HG03342 (cell line): Measurements from ENCODE around the gene RRP12.
"Not testable (repeated sequence)": the region's sequence is repeated elsewhere in the genome, so short reads cannot be mapped to it uniquely, and the experiment has no call there.

Experiments
- ATAC-seq: cut with Tn5 transposase; IDR thresholded peaks from one replicate; pipeline ENCODE4 v1.9.1; 2021; ENCODE audit warnings: mild to moderate bottlenecking, moderate library complexity; ENCODE audit not compliant: unreplicated experiment

Gene RRP12

DNA sequence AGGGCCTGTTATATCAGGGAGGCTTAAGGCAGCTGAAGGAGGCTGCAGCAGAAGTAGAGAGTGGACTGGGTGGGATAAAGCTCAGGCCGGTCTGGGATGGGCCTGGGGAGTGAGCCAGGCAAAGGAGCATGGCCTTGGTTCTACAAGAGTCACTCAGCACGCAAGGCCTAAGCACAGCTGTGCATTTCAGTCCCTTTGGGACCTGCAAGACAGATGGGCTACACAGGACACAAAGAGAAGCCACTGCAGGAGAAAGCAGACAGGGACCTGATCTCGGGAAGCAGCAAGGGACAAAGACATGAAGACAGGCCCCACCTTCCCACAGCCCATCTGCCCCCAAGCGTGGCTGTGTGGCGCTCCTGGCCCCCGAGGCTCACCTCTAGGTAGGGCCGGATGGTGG is 29.4 kb downstream of the RRP12 start:
- ATAC-seq: no peak

DNA sequence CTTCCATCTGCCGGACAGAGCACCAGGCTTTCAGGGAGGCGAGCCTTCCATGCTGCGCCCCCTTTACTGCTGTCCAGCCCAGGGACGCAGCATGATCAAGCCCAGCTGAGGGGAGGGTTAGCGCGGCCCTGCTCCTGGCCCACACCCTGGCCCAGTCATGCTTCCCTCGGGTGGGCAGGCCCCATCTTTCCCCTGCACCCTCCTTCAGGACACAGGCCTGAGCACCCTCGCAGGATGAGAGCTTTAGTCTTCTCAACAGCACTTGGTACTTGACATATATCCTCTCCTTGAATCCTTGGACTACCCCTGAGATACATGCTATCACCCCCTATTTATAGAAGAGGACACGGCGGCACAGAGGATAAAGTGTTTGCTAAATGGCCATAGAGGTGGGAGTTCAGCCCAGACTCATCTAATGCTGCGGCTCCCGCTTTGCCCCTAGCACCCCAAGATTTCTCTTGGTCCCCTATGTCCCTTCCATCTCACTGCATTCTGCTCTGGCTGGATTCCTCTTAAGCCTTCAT is 34.0 kb downstream of the RRP12 start:
- ATAC-seq: no peak

DNA sequence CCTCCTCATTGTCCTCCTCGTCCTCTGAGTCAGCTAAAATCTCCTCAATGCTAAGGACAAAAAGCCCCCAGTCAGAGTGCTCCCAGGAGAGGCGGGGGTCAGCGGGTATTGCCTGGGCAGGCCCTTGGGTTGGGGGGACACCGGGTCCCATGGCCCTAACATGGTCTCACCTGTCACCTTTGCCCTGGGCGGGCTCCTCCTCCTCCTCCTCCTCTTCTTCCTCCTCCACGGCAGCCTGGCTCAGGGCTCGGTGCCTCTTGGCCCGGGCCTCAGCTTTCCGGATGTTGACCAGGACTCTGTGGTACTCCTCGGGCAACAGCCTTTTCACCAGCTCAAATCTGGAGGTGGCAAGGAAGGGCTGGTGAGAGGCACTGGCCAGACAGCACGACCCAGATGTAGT is 34.6 kb downstream of the RRP12 start:
- ATAC-seq: no peak

DNA sequence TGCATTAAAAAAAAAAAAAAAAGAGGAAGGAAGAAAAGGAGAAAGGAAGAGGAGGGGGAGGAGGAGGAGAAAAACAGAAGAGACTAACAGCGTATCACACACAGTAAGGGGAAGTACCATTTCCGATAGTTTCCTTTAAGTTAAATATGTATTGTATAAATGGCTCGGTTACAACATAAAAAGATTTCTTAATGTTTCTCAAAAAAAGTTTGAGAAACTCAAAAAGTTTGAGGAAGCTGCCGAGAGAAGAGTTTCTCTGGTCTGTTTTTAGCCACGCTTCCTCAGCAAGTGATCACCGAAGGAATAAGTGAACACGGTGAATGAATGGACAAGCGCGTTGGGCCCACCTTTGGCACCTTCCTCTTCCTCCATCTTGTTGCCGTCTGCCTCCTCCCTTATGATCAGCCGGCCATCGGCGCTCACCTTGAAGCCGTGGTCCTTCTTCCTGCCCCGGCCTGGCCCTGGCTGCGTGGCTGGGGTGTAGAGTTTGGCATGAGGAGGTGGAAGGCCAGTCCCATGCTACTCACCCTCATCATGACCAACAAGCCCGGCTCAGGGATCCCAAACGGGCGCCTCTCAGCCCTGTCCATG is 35.3 kb downstream of the RRP12 start:
- no peak for ATAC-seq

DNA sequence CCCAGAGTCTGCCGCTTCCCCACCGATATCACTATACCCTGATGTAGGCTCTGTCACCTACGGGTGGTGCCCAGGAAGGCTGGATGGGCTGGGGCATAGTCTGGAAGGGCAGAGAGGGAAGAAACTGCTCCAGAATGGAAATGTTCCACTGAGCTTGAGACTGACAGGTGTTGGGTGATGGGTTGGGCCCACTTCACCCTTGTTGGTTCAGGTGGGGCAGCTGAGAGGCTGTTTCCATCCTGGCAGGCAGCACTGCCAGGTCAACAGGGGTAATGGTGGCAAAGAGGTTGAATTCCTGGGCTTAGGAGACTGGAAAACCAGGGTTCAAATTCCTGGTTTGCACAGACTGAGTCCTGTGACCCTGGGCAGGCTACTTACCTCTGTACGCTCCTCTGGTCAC is 38.1 kb downstream of the RRP12 start:
- no peak for ATAC-seq

DNA sequence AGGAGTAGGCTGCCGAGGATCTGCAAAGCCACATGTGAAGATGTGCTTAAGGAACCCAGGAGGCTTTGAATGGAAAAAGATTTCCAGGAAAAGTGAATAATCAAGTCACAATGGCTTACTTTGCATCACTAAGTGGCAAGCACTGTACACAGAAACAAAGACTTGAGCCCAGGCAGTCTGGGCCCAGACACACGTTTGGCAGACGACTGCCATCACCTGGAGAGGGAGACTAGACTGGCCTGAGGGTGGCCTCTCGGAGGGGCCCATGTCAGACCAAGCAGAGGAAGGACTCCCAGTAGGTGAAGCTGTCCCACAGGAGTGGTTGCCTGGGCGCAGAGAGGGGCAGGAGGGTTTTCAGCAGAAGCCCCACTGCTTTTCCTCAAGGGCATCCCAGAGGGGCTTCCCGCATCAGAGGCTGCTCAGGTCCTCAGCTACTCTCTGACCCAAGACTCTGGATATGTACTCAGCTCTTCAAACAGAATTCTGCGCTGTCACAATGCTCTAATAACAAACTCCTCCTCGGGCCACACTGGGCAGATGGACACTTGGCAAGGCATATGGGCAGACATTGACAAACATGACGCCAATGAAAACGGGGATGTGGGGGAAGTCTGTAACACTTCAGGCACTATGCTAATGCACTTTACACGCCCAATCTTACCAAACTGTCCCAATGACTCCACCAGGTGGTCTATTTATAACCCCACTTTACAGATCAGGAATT is 38.7 kb downstream of the RRP12 start:
- ATAC-seq: no peak

DNA sequence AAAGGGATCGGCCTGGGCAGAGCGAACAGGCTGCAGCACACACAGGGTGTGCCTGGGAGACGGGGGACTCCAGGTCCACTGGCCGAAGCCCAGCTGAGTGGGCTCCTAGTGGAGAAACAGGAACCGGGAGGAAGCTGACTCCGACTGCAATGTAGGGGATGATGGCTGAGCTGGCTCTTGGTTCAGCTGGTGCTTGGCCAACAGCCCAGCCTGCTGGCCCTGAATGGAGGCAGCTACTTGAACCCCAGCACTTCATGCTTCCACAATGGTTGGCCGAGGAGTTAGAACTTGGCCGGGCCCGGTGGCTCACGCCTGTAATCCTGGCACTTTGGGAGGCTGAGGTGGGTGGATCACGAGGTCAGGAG is 39.6 kb downstream of the RRP12 start:
- no peak for ATAC-seq

DNA sequence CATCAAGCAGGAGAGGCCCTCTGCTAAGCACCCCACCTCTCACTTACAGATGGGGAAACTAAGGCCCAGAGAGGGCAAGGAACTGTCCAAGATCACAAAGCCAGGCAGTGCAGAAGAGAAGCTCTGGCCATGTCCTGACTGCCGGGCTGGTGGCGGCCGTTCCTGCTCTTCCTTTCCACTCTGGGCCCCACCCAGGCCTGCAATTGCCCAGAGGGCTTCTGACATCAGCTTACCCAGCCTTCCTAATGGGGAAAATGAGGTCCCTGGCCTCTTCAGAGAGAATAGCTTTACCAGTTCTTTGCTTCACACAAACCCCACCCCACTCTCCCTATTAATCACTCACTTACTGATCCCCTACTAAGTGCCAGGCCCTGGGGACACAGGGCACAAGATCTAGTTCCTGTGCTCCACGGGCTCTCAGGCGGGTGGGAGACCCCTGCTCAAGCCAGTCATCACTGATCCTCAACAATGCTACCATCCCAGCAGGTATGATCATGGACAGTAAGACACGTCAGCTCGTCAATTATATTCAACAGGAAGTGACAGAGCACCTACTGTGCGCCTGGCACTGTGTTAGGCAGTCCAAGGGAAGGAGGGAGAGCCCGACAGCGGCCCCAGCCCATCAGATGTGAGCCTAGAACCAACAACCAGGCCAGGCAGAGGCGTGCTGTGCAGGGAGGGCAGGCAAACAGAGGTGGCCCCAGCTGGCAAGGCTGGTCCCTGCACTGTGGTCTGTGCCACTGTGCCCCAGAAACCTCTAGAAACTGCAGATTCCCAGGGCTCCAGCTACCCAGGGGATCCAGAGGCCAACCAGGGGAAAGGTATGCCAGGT is 40.2 kb downstream of the RRP12 start:
- no peak for ATAC-seq

DNA sequence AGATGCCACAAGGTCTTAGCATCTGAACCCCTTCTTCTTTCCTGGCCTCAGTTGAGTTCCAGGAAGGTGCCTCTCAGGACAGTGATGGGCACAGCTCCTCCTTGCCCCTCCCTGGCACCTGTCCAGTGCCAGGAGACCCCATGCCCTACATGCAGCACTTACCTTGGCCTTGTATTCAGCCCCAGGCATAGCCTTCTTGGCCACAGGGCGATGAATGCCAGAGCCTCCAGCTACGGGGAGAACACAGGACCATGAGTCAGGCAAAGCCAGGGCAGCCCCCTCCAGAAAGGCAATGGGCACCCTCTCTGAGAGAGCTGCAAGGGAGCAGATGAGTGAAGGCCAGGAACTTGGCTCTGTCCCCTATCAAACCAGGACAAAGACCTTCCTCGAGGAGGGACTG is 42.4 kb downstream of the RRP12 start:
- ATAC-seq: no peak

DNA sequence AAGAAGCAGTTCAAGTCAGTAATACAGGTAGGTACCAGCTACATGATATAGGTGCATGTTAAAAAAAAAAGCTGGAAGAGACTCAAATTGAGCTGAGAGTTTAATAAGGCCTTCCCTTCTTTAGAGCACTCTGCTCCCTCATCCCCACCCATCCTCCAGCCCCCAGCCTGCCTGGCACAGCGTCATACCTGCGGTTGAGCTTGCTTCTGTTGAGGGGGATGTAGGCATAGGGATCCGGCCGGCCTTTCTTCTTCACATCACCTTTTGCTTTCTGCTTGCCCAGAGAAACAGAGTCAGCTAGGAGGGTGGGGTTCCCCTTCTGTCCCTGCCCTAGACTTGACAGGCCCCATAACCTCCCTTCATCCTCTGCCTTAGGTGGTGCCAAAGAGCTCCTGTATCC is 42.8 kb downstream of the RRP12 start:
- no peak for ATAC-seq

DNA sequence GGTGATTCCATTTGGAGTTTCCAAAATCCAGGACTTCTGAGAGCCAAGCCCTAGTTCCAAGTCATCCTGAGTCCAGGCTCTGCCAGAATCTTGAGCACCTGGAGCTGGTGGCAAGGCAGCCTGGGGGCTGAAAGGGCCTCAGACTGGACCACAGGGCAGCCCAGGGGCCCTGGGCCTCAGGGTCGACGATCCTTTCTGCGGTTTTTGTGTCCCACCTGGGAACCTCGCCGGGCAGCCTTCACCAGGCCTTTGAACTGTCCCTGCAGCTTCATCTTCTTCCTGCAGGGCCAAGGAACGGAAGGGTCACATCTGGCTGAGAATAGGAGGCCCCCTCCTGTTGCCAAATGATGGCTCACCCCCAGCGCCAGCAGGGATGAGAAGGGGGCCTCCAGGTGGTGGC is 44.2 kb downstream of the RRP12 start:
- no peak for ATAC-seq

DNA sequence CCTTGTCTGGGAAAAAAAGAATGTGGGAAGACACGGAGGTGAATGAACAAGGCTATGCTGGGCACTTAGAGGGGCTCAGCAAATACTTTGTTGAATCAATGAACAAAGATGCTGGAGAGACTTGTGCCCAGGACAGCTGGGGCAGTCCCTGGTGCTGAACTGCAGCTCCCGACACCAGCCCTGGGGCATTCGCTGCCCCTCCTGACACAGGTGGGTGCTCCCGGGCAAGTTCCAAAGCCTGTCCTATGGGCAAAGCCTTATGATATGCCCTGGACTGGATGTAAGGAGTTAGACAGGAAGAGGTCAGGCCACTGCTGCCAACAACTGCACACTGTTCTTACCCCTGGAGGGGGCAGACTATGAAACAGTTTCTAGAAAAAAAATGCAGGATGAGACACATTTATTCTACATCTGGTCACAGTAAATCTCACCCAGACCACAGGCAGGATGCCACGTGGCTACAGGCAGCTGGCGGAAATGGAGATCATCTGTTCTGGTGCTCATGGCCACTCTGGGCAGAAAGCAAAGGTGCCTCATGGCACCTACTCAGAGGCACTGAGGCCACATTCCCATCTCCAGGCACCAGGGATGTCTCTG is 44.7 kb downstream of the RRP12 start:
- no peak for ATAC-seq

DNA sequence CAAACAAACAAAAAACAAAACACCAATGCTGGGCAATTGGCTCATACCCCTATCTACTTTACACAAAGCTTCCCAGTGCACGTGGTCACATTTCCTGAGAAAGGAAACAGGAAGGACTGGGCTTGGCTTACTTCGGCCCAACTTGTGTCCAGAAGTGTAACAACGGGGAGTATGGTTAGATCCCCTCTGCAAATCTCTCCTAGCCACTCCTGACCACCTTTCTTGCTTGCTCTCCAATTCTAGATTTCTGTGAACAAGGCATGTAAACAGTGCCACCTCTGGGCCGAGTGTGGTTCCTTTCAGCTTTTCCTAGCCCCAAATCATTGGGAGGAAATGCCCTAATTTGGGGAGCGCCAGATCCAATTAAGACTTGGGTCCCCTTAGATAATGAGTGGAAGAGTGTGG is 45.6 kb downstream of the RRP12 start:
- ATAC-seq: no peak

DNA sequence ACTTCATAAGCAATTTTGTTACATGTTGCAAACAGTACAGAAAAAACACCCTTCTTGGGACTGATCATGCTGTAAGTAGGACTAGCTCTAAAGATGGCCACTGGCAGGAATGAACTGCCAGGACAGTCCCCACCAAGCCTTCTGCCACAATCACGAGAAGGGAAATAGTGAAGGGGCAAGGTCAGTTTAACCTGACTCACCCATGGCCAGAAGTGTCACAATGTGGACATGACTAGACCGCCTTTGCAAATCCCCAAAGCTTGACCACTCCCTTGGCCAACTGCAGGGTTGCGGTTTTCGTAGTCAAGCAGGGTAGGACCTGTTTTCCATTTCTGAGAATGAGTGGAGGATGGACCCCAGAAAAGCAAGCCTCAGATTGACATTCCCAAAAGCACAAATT is 47.2 kb downstream of the RRP12 start:
- no peak for ATAC-seq

DNA sequence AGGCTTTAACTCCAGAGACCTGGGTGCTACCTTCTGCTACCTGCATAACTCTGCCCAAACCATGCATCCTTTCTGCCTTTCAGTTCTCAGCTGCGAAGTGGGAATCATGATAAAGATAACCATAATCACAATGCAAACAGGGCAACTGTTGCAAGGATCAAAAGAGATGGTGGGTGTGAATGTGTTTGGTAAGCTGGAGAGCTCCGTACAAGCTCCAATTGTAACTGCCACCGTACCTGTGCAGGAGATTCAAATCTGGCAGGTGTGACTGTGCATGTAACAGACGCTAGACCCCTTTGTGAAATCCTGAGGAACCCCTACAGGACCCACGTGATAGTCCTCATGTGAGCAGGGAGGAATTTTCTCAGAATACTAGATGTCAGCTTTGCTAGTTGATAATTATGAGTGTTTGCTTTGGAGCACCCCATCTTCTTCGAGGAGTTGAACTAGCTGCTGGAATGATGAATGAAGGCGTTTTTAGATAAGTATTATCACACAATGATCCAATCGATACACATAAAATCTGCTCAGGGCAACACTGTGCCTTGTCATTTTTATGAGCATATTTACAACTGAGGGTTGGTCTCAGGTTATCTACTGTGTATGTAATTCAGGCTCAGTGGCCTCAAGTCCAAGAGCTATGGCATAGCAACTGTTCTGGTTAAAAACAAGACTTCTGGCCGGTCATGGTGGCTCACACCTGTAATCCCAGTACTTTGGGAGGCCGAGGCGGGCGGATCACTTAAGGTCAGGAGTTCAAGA is 51.2 kb downstream of the RRP12 start:
- no peak for ATAC-seq

DNA sequence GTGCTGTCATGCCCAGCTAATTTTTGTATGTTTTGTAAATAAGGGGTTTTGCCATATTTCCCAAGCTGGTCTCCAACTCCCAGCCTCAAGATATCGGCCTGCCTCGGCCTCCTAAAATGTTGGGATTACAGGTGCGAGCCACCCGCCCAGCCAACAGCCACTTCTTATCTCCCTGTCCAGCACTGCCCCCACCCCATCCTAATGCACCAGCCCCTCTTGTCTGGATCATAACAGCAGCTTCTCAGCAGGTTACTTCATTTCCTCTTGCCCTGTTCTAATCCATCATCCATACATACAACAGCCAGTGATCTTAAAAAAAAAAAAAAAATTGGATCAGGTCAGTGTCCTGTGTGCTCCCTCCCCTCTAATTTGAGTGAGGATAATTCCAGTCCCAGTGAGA is 53.8 kb downstream of the RRP12 start:
- no peak for ATAC-seq

DNA sequence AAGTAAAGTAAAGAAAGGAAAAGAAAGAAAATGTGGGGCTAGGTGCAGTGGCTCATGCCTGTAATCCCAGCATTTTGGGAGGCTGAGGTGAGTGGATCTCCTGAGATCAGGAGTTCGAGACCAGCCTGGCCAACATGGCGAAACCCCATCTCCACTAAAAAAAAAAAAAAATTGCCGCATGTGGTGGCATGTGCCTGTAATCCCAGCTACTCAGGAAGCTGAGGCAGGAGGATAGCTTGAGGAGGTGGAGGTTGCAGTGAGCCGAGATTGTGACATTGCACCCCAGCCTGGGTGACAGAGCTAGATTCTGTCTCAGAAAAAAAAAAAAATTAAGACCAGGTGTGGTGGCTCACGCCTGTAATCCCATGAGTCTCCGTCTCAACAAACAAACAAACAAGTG is 57.5 kb downstream of the RRP12 start:
- not testable (repeated sequence) for ATAC-seq

DNA sequence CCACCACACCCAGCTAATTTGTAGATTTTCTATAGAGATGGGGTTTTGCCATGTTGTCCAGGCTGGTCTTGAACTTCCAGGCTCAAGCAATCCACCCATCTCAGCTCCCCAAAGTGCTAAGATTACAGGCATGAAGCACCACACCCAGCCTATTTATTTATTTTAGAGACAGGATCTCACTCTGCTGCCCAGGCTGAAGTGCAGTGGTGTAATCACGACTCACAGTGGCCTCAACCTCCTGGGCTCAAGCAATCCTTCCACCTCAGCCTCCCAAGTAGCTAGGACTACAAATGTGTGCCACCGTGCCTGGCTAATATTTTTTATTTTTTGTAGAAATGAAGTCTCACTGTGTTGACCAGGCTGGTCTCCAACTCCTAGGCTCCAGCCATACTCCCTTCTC is 59.7 kb downstream of the RRP12 start:
- no peak for ATAC-seq

DNA sequence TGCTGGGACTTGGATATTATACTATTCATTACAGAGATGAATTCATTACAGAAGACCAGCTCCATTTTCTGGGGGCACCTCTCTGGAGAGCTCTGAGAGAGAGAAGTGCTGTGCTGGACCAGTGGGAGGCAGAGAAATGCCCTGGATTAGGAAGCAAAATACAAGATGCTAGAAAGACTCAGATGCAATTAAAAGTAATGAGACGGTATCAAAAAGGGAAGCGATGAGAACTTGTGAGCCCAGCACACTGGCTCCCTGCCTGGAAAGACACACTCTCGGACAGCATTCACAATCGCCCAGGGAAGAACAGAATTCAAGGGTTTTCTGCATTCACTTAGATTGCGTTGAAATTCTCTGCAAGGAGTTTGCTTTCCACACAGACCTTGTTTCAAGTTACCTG is 63.1 kb downstream of the RRP12 start:
- no peak for ATAC-seq

DNA sequence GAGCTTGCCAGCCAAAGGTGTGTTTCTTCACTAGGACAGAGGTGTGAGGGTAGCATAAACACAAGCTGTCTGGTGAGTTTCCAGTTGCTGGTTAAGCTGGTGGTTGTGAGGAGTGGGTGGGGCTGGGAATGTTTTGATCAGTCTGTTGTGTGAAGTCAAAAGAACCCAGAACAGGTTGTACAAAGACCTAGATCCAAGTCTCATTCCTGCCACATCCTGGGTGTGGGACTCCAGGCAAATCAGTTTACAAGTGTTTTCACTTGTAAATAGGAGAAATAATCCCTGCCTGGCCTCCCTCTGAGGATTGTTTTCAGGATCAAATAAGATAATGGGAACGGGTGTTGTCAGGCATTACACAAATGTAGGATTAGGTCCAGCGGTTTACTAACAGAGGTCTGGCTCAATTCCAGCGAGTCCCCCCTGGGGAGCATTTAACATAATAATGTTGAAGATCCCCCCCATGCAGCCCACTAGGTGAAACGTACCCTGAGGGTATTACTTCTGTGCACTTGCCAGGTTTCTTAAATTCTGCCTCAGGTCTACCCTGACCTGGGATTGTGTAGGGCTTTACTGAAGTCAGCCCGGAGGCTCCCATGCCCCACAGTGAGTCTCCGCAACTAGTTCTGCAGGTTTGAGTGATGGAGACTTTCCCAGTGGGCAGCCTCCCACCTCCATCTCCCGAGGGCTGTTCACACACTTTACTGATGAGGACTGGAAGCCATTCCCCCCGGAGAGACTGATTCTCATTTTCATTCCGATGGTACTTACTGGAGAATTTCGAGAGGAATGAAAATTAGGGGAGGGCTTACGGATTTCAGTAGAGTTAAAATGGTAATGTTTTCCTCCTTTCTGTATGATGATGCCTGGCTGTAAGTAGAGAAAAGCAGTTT is 64.0 kb downstream of the RRP12 start:
- no peak for ATAC-seq
